DMS 273 treated with DMSO at 0.1 percent for 48 hours (cell line): Measurements from ENCODE around the gene CBX4.

ENCODE experiments used
- DNase-seq: peaks from one replicate; lab custom pipeline; 2025; lab: John Stamatoyannopoulos, UW

CBX4 gene

GRCh38 chr17:79811868-79812352 lies 27.3 kb downstream of the CBX4 start:
- DNase-seq: no peak

GRCh38 chr17:79811011-79811867 lies 28.0 kb downstream of the CBX4 start:
- peak; percentile 50 for DNase-seq

GRCh38 chr17:79810130-79811010 lies 28.9 kb downstream of the CBX4 start:
- peak; percentile 82 for DNase-seq

- no peak for DNase-seq
These were observed 29.6 kb downstream of the CBX4 start for GRCh38 chr17:79809530-79810129.

- peak; percentile 24 for DNase-seq
These were observed 30.3 kb downstream of the CBX4 start for GRCh38 chr17:79808763-79809529.

GRCh38 chr17:79806863-79807720 lies 32.1 kb downstream of the CBX4 start:
- DNase-seq: no peak

- DNase-seq: no peak
These were observed 32.8 kb downstream of the CBX4 start for GRCh38 chr17:79806446-79806760.

GRCh38 chr17:79804856-79805696 lies 34.2 kb downstream of the CBX4 start:
- no peak for DNase-seq

- DNase-seq: peak; percentile 17
These were observed 35.0 kb downstream of the CBX4 start for GRCh38 chr17:79803997-79804855.

- DNase-seq: no peak
These were observed 35.7 kb downstream of the CBX4 start for GRCh38 chr17:79803421-79803996.

GRCh38 chr17:79802736-79803420 lies 36.4 kb downstream of the CBX4 start:
- DNase-seq: no peak

- DNase-seq: no peak
These were observed 37.1 kb downstream of the CBX4 start for GRCh38 chr17:79802039-79802735.

GRCh38 chr17:79801156-79802038 lies 37.8 kb downstream of the CBX4 start:
- no peak for DNase-seq

GRCh38 chr17:79800325-79801155 lies 38.7 kb downstream of the CBX4 start:
- DNase-seq: peak; percentile 79
